H9 (cell line): ENCODE results near the gene CFAP69. TPM values are rescaled to one million over a fixed set of nuclear protein-coding genes. Genes with fewer than 3 reads are reported as not detected.

ENCODE experiments used
- DNase-seq: peaks from one replicate; pipeline ENCODE4 v3.0.0-alpha.2; 2017
- H2AFZ ChIP-seq: one replicate; pipeline ENCODE4 v1.6.1; 2013; ENCODE audit warnings: mild to moderate bottlenecking, low read length, control low read depth, moderate library complexity
- H2AK5ac ChIP-seq: 2 replicates; pipeline ENCODE4 v1.6.1; 2013; ENCODE audit warnings: low read length, control low read depth, mixed read lengths; ENCODE audit not compliant: insufficient read length
- H2BK120ac ChIP-seq: one replicate; pipeline ENCODE4 v1.6.1; 2013; ENCODE audit warnings: low read depth, mild to moderate bottlenecking, low read length, control low read depth, inconsistent platforms; ENCODE audit not compliant: poor library complexity, severe bottlenecking
- H2BK12ac ChIP-seq: 2 replicates; pipeline ENCODE4 v1.6.1; 2013; ENCODE audit warnings: low read length, control low read depth, mixed read lengths, low read depth; ENCODE audit not compliant: insufficient read length
- H2BK15ac ChIP-seq: 2 replicates; pipeline ENCODE4 v1.6.1; 2013; ENCODE audit warnings: low read depth, low read length, control low read depth
- H2BK20ac ChIP-seq: one replicate; pipeline ENCODE4 v1.6.1; 2013; ENCODE audit warnings: low read depth, mild to moderate bottlenecking, low read length, control low read depth, inconsistent platforms; ENCODE audit not compliant: poor library complexity, severe bottlenecking
- H2BK5ac ChIP-seq: 2 replicates; pipeline ENCODE4 v1.6.1; 2013; ENCODE audit warnings: low read length, control low read depth, mixed read lengths; ENCODE audit not compliant: insufficient read length
- H3K14ac ChIP-seq: 2 replicates; pipeline ENCODE4 v1.6.1; 2013; ENCODE audit warnings: low read length, control low read depth; ENCODE audit not compliant: insufficient read depth
- H3K18ac ChIP-seq: 2 replicates; pipeline ENCODE4 v1.6.1; 2013; ENCODE audit warnings: low read depth, mild to moderate bottlenecking, mixed read lengths, low read length, control low read depth; ENCODE audit not compliant: insufficient read length
- H3K23ac ChIP-seq: 2 replicates; pipeline ENCODE4 v1.6.1; 2013; ENCODE audit warnings: low read length, control low read depth, mixed read lengths, low read depth; ENCODE audit not compliant: insufficient read length
- H3K23me2 ChIP-seq: 2 replicates; pipeline ENCODE4 v1.6.1; 2013; ENCODE audit warnings: low read depth, mild to moderate bottlenecking, mixed read lengths, low read length, control low read depth; ENCODE audit not compliant: insufficient read length, poor library complexity, severe bottlenecking
- H3K27ac ChIP-seq: 2 replicates; pipeline ENCODE4 v1.5.1; 2013; ENCODE audit warnings: low read length, control low read depth, mixed read lengths, low read depth; ENCODE audit not compliant: insufficient read length
- H3K27me3 ChIP-seq: 2 replicates; pipeline ENCODE4 v1.6.1; 2013; ENCODE audit warnings: low read length, control low read depth, inconsistent platforms; ENCODE audit not compliant: insufficient read depth
- H3K4ac ChIP-seq: 2 replicates; pipeline ENCODE4 v1.6.1; 2013; ENCODE audit warnings: low read depth, mild to moderate bottlenecking, control low read depth, inconsistent platforms, low read length, moderate library complexity
- H3K4me1 ChIP-seq: 2 replicates; pipeline ENCODE4 v1.6.1; 2013; ENCODE audit warnings: low read length, control low read depth, inconsistent platforms; ENCODE audit not compliant: insufficient read depth
- H3K4me2 ChIP-seq: 2 replicates; pipeline ENCODE4 v1.6.1; 2013; ENCODE audit warnings: low read length, control low read depth, mixed read lengths; ENCODE audit not compliant: insufficient read length, insufficient read depth
- H3K56ac ChIP-seq: 2 replicates; pipeline ENCODE4 v1.6.1; 2013; ENCODE audit warnings: low read depth, mild to moderate bottlenecking, mixed read lengths, low read length, control low read depth; ENCODE audit not compliant: insufficient read length
- H3K79me1 ChIP-seq: 2 replicates; pipeline ENCODE4 v1.6.1; 2013; ENCODE audit warnings: low read depth, mild to moderate bottlenecking, moderate library complexity, low read length, control low read depth, inconsistent platforms; ENCODE audit not compliant: insufficient read depth, poor library complexity, severe bottlenecking
- H3K79me2 ChIP-seq: 2 replicates; pipeline ENCODE4 v1.6.1; 2013; ENCODE audit warnings: low read length, control low read depth, inconsistent platforms; ENCODE audit not compliant: insufficient read depth
- H3K9ac ChIP-seq: 2 replicates; pipeline ENCODE4 v1.6.1; 2013; ENCODE audit warnings: low read length, control low read depth, mixed read lengths; ENCODE audit not compliant: insufficient read length; ENCODE audit errors: extremely low read depth
- H3K9me3 ChIP-seq: one replicate; pipeline ENCODE4 v1.6.1; 2013; ENCODE audit warnings: low read depth, low read length, inconsistent platforms; ENCODE audit not compliant: control insufficient read depth
- H3T11ph ChIP-seq: one replicate; pipeline ENCODE4 v1.6.1; 2013; ENCODE audit warnings: mild to moderate bottlenecking, low read length, control low read depth, inconsistent platforms
- H4K20me1 ChIP-seq: one replicate; pipeline ENCODE4 v1.6.1; 2013; ENCODE audit not compliant: control insufficient read depth, insufficient read length, insufficient read depth
- H4K5ac ChIP-seq: 2 replicates; pipeline ENCODE4 v1.6.1; 2013; ENCODE audit warnings: low read depth, mild to moderate bottlenecking, mixed read lengths, low read length, control low read depth; ENCODE audit not compliant: insufficient read length
- H4K8ac ChIP-seq: replicated peaks from 2 replicates; pipeline ENCODE4 v1.6.1; 2013; ENCODE audit warnings: low read length, control low read depth, mixed read lengths, low read depth; ENCODE audit not compliant: insufficient read length
- H4K91ac ChIP-seq: 2 replicates; pipeline ENCODE4 v1.6.1; 2013; ENCODE audit warnings: low read depth, mild to moderate bottlenecking, moderate library complexity, mixed read lengths, low read length, control low read depth; ENCODE audit not compliant: insufficient read length
- H3K27ac Mint-ChIP-seq, 3 experiments: 2 replicates in 2 of 3; 3 replicates in 1 of 3; pipeline ENCODE4 v1.8.0; 2020 to 2021; ENCODE audit warnings: mixed read lengths in 3 of 3, mild to moderate bottlenecking in 1 of 3, moderate library complexity in 1 of 3
- H3K27me3 Mint-ChIP-seq: 2 replicates; pipeline ENCODE4 v1.8.0; 2021; ENCODE audit warnings: low read depth, mild to moderate bottlenecking, moderate library complexity, mixed read lengths
- H3K36me3 Mint-ChIP-seq, 3 experiments: 2 replicates in 2 of 3; 3 replicates in 1 of 3; pipeline ENCODE4 v1.8.0; 2020 to 2021; ENCODE audit warnings: low read depth in 3 of 3, mixed read lengths in 3 of 3; ENCODE audit not compliant: insufficient read depth in 1 of 3
- H3K4me1 Mint-ChIP-seq, 2 experiments: 2 replicates each; pipeline ENCODE4 v1.8.0; 2020; ENCODE audit warnings: mixed read lengths in 2 of 2
- H3K4me3 Mint-ChIP-seq, 2 experiments: 2 replicates in 1 of 2; 3 replicates in 1 of 2; pipeline ENCODE4 v1.8.0; 2020 to 2021; ENCODE audit warnings: mild to moderate bottlenecking in 2 of 2, mixed read lengths in 2 of 2, moderate library complexity in 1 of 2
- H3K9me3 Mint-ChIP-seq, 2 experiments: 2 replicates in 1 of 2; 3 replicates in 1 of 2; pipeline ENCODE4 v1.8.0; 2020; ENCODE audit warnings: mild to moderate bottlenecking in 2 of 2, mixed read lengths in 2 of 2, moderate library complexity in 1 of 2
- WGBS: extraction: QIAGEN DNeasy Blood & Tissue Kit; methylation state at CpG from one replicate; pipeline ENCODE4 v1.1.7; 2013; ENCODE audit warnings: missing lambda C conversion rate, low lambda C conversion rate, mixed read lengths; ENCODE audit not compliant: insufficient read length; ENCODE audit errors: extremely low coverage; 5-methylcytosine and 5-hydroxymethylcytosine counted together
- total RNA-seq: library from RNA; stranded (reverse); gene quantifications from 2 replicates; pipeline ENCODE4 v1.2.1, GENCODE V29; 2021
- TF ChIP-seq, protein P1 (sequence below): fragments of 200-600 bp; sonication (generic); conservative IDR thresholded peaks from 3 replicates; pipeline ENCODE4 v1.8.0; 2021; ENCODE audit warnings: antibody characterized with exemption, mild to moderate bottlenecking

Gene CFAP69
- total RNA-seq, 1 experiment from 2014 or later, result 2.9 TPM

DNA sequence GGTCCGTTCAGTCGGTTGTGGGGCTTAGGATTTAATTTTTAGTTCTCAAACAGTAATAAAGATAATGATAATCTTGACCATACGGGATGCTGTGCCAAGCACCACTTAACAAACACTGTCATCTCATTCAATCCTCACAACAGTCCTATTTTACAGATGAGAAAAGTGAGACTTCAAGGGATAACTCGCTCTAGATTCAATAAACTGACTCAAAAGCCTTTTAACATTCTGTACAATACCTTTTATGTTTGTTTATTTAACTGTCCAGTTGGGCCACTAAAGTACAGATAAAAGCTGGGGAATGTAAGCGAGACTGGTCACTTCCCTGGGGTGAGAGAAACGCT lies 437 bp upstream of the CFAP69 start:
- Histone ChIP-seq H2BK5ac (no peak overlapping the region), H2AK5ac (no peak overlapping the region), H3K9me3 (no peaks in the 10 kb centered on the region), H4K91ac (no peak overlapping the region), H3K27ac (no peak overlapping the region), H3K79me2 (no peaks in the 10 kb centered on the region), H2BK120ac (no peak overlapping the region), H3K4me2 (peak overlapping the region; percentile 78), H3K23me2 (peaks cover 12% of the 10 kb centered on the region), H2BK15ac (no peak overlapping the region), H2BK12ac (no peak overlapping the region), H4K8ac (no peak overlapping the region), H3T11ph (no peak overlapping the region), H3K79me1 (no peaks in the 10 kb centered on the region), H2AFZ (peak overlapping the region; percentile 32), H4K5ac (no peak overlapping the region), H3K27me3 (no peaks in the 10 kb centered on the region), H3K9ac (peak overlapping the region; percentile 69), H4K20me1 (no peaks in the 10 kb centered on the region), H3K56ac (no peak overlapping the region), H2BK20ac (no peak overlapping the region), H3K18ac (no peak overlapping the region), H3K23ac (no peak overlapping the region), H3K4ac (no peak overlapping the region), H3K4me1 (no peaks in the 10 kb centered on the region; the same call in 1 of the 2 replicates), H3K14ac (no peak overlapping the region)
- Mint-ChIP-seq H3K4me1 (peaks cover 32 to 44% of the 10 kb centered on the region in 2 experiments), H3K27me3 (peaks cover 30% of the 10 kb centered on the region), H3K27ac (peak overlapping the region in 2 of 3 experiments; percentile 47 to 95; a peak in 3 of 7 replicates), H3K4me3 (peak overlapping the region; percentile 84 to 94), H3K9me3 (no peaks in the 10 kb centered on the region), H3K36me3 (no peaks in the 10 kb centered on the region; a peak in 1 of 7 replicates)
- no peak for DNase-seq
- WGBS, result no CpG with 5 or more reads among the region's 6 CpGs
- TF ChIP-seq, protein P1, sequence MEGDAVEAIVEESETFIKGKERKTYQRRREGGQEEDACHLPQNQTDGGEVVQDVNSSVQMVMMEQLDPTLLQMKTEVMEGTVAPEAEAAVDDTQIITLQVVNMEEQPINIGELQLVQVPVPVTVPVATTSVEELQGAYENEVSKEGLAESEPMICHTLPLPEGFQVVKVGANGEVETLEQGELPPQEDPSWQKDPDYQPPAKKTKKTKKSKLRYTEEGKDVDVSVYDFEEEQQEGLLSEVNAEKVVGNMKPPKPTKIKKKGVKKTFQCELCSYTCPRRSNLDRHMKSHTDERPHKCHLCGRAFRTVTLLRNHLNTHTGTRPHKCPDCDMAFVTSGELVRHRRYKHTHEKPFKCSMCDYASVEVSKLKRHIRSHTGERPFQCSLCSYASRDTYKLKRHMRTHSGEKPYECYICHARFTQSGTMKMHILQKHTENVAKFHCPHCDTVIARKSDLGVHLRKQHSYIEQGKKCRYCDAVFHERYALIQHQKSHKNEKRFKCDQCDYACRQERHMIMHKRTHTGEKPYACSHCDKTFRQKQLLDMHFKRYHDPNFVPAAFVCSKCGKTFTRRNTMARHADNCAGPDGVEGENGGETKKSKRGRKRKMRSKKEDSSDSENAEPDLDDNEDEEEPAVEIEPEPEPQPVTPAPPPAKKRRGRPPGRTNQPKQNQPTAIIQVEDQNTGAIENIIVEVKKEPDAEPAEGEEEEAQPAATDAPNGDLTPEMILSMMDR, result no peak
